T-helper 9 cell (primary cell): ENCODE results near the gene ZNF599.
A peak's percentile ranks its signal among the peaks of the same experiment; 100 is the strongest.

ENCODE experiments used
- DNase-seq: peaks from one replicate; pipeline ENCODE4 v3.0.0-alpha.2; 2020

Gene ZNF599

DNA sequence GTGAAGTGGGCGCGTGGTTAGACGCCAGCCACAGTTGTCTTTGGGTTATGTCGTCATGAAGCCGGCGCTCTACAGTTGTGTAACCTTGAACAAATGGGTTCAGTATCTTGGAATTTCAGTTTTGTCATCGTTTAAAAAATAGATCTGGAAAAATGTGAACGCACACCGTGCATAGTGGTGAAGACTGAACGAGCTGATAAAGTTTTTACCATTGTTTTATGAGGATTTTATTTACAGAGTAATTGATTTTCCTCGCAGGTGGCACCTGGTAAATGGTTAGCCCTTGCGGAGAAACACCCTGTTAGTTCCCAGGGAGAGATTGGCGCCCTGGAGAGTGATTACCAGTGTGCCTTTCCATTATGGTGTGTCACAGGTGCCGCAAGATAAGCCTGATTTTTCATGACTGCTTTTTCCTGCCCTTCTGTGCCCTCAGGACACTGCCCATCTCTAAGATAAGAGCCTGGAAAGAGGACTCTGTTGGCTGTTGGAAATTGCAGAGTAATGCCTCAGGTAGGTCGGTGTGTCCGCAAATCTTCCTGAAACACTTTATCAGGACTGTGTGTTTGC lies 38.4 kb downstream of the ZNF599 start:
- DNase-seq, result no peak

DNA sequence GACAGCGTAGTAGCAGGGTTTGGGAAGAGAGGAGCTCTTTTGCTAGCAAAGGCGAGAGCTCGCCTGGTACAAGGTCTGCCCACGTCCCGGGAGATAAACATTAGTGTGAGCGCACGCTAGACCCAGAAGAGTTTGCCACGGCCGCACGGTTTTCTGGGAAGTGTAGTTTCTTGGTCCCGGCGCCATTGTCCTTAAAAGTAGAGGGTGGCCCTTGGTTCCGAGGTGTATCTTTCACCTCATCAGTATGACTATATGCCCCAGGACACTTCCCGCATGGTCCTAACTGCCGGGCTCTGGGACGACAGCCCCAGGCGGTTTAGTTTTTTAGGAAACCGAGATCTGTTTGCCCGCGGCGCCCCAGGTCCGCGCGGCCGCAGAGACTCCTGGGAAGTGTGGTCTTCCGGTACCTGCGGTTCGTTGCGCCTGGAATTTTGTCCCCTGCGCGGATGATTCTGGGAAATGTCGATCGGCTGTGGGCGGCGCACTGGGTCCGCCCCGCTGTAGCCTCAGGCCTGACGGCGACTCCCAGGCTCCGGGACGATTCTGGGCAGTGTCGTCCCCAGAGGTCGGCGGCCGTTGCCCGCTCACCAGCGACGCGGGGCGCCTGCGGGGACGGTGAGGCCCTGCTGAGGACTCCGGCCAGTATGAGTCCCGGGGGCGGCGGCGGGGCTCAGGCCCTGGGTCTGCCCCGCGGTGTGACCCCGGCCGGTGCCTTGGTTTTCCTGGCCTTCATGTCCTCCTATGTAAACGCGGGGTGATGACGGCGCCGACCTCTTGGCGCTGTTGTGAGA lies 39.1 kb downstream of the ZNF599 start, which contains the start of gene ZNF181:
Gene ZNF181, plus strand, starts transcription at position 498 of the 791 bp plus-strand sequence. CDS start 795 bp downstream, outside the sequence.
- peak; percentile 63 for DNase-seq

DNA sequence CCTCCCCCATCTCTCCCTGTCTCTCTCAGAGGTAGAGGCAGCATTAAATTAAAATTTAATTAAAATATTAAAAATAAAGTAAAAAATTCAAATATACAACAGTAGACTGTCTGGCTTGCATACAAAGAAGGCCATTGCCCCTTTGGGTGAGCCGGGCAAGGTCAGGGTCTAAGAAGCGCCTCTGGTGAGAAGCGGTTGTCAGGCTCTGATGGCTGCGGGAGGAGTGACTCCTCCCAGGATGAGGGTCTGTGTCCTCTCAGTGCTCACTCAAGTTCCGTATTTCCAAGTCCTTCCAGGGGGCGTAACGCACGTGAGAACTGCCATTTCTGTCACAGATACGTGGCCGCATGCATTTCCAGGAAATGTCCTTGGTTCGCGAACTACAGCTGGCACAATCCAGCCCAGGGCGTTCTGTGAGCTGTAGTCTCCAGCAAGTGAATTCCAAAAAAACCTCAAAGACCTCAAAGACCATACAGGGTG lies 39.7 kb downstream of the ZNF599 start:
- DNase-seq, result no peak

DNA sequence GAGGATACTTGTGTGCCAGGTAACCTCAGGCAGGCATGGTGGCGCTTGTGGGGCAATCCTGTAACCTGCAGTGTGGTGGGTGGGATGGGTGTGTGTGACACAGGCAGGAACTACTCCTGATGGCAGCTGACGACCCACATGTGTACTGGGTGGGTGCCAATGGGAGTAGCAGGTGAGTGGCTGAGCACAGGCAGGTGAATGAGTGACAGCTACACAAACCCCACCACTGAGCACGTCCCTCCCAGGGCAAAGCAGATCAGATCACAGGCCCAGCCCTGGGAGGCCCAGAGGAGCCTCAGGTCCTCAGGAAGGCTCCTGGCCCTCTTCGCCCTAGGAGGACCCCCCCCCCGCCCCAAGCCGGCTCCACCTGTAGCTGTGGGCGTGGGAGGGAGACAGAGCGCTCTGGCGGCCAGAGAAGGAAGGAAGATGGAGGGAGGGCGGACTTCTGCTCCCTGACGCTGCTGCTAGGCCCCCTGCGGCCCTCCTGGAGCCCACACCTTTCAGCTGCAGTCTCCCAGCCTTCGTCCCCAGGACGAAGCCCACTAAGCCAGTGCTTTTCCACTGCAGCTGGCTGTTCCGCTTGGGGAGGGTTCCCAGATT lies 40.3 kb downstream of the ZNF599 start:
- no peak for DNase-seq

DNA sequence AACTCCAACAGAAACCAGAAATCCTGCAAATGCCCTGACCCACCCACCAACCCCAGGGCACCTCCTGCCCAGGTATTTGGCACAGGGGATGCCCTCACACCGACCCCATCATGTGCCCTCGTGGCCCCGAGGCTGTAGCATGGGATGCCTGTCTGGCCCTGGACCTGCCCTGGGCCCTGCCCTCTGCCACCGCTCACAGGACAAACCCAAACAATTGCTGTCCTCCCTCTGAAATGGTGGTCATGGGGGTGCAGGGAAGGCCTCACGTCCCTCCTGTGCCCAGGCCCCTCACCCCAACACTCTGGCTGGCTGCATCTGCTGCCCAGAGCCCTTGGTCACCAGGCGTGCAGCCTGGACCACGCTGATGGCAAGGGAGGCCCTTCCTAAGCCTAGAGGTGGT lies 41.1 kb downstream of the ZNF599 start:
- no peak for DNase-seq

DNA sequence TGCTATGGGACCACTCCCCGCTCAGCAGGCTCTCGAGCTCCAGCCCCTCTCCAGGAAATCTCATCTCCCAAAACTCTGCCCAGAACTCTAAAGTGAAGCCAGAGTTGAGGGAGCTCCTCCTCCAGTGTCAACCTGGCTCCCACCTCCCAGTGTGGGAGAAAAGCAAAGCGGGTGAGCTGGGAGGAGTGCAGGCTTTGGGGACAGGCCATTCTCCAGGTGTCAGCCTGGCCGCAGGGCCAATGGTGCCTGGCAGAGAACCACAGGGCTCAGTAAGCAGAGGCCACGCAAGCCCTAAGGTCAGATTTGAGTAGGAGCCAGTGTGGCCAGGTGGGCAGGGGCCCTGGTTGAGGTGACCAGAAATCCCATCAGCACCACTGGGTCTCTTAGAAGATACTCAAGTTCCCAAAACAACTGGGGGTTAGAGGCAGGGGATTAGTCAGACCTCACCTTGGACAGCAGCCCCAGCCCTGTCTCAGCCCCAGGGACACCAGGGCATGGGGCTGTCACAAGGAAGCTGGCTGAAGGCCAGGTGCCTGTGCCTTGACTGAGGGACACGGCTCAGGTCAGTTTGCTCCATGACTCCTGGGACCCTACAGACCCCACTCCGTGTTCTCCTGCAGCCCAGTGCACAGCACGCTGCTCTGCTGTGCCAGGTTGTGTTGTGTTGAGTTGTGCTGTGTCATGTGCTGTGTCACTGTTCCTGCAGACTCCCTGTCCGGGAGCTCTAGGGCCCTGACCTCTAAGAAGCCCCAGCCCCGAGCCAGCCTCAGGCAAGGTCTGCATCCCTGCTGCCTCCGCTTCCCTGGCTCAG lies 41.8 kb downstream of the ZNF599 start:
- DNase-seq, result no peak

DNA sequence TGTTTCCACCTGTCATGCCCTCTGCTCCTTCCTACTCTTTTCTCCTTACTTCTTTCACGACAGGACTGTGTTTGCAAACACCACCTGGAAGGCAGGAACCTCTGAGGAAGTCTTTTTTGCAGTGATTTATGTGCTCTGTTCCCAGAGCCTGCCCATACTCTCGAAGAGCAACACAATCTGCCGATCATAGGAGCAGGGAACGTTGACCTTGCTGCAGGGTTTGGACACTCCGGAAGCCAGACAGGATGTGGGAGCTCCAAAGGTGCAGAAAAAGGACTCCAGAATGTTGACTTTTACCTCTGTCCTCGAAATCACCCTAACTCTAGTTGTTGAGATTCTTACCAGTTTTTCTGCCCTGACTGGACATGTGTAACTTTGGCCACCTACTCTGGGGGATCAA lies 47.6 kb downstream of the ZNF599 start:
- no peak for DNase-seq

DNA sequence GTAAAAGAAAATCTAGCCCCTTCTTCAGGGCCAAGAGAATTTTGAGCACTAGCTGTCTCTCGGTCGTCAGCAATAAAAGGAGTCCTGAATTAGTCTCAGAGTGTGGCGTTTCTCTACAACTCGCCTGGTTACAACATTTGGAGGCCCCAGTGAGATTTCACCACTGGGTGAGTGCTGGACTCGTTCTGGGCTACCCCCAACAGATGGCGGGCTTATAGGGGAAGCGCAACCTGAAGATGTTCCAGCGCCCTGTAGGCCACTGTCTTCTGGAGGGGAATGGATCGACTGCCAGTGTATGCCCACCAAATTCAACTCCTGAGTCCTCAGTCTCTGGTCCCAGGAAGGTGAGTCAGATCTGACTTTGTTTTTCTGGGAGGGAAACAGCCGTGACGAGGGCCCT lies 50.7 kb downstream of the ZNF599 start:
- DNase-seq, result no peak

DNA sequence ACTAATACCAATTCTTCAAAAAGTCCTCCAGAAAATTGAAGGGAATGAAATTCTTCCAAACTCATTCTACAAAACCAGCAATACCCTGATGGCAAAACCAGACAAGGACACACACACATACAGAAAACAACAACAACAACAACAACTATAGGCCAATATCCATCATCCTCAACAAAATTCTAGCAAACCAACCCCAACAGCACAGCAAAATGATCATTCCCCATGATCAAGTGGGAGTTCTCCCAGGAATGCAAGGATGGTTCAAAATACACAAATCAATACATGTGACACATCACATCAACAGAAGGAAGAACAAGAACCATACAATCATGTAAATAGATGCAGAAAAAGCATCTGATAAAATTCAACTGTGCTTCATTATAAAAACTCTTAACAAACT lies 57.7 kb downstream of the ZNF599 start:
- DNase-seq, result no peak

DNA sequence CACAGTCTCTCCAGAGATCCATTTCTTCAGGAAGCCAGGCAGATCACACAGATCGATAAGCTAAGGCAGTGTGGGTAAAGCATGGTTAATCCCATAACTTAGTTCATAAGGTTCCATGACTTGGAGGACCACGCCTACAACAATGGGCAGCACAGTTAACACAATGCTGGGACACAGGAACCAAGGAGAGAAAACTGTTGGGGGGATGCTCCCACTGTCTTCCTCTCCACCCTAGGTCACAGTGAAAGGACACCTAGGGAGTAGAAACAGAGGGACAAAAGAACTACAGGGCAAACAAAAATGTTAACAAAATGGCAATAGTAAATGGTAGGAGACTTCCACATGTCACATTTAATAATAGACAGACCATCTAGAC lies 59.8 kb downstream of the ZNF599 start:
- DNase-seq, result no peak

DNA sequence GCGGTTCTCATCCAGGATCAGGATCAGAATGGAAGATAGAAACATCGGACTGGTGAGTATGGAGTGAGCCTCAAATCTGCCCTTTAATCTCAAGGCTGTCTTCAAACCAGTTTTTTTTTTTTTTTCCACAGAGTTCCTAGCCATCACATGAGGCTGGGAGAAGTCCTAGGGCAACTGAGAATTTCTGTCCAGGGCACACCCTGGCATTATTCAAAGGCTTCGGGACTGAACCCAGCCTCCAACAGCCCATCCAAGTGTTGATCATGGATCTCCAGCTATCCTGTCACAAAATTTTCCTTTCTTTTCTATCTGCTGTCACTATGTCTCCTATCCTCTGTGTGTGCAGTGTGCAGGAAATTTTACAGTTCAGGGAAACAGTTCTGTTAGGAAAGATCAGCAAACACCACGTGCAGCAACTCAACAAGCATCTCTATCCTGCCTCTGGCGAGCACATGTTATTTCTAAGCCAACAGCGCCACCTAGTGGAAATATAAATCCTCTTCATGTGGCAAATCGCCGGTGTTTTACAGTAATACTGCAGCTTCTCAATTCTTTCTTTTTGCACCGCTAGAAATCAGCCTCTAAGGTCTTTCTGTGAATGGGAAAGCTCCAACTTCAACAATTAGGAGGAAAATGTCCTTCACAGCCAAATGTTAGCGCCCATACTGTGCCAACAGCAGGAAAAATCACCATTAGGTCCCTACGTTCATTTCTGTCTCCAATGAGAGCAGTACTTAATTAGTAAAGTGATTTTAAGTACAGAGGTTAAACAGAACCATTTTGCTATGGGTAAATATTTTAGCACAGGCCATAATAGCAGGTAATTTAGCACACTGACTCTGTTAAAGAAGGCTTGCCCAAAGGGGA lies 60.4 kb downstream of the ZNF599 start:
- DNase-seq, result peak; percentile 38

DNA sequence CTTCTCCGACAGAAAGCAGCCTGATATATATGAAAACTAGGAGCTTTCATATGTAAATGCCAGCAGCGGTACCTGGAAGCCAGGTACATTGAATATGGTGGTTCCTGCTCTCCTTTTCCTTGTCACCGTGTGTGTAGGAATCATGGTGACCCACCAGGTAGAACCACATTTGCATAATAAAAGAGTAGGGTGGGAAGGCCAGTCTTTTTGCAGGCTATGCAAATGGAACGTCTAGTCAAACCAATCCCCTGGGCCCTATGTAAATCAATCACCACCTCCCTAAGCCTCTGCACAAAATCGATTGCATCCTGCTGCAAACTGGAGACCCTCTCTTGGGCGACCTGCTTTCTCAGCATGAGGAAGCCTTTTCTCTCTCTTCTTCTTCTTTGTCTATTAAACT lies 61.1 kb downstream of the ZNF599 start:
- no peak for DNase-seq
